ENCODE measurements around the gene GK2. TPM values are rescaled to one million over a fixed set of nuclear protein-coding genes. Genes with fewer than 3 reads are reported as not detected.

The GK2 gene
- total RNA-seq, 3 donors from 2014 or later (not counting 1 experiment from before 2014, with no cell fraction given): not detected

- H3K36me3 Mint-ChIP-seq: no peaks in the 10 kb centered on the region
- no peak overlapping the region for H3K4me3 Mint-ChIP-seq
- Histone ChIP-seq H3K27ac (ENCODE audit: low read length) (no peak overlapping the region), H3K4me1 (ENCODE audit: control insufficient read depth, insufficient read depth, low read length) (no peaks in the 10 kb centered on the region), H3K36me3 (ENCODE audit: control insufficient read depth, insufficient read depth, low read length) (no peaks in the 10 kb centered on the region), H3K4me3 (ENCODE audit: low read length) (no peak overlapping the region), H3K9me3 (ENCODE audit: control insufficient read depth, insufficient read depth, low read length) (no peaks in the 10 kb centered on the region), H3K27me3 (ENCODE audit: control insufficient read depth, insufficient read depth, low read length) (no peaks in the 10 kb centered on the region)
- ATAC-seq (no peak), DNase-seq (no peak)
- no peaks in the 10 kb centered on the region for H3K4me1 Mint-ChIP-seq
- H3K27me3 Mint-ChIP-seq (ENCODE audit: low read depth in 2 of 2): no peaks in the 10 kb centered on the region
- H3K27ac Mint-ChIP-seq: no peak overlapping the region
- TF ChIP-seq CTCF (IDR thresholded peaks at IDR 0.05): no peak
- intact Hi-C loops (cut with micrococcal nuclease): no loop called here
- 92% methylated on average over 1 of the region's 1 CpG for WGBS (ENCODE audit: insufficient coverage)
- H3K9me3 Mint-ChIP-seq: peaks cover 3 to 9% of the 10 kb centered on the region in 2 donors
These were observed 23.8 kb upstream of the GK2 start for GRCh38 chr4:79431839-79432238.

GRCh38 chr4:79429113-79429903 is 21.3 kb upstream of the GK2 start:
- TF ChIP-seq CTCF (IDR thresholded peaks at IDR 0.05): no peak
- ATAC-seq (no peak), DNase-seq (no peak)
- WGBS (ENCODE audit: insufficient coverage): 83% methylated on average over 2 of the region's 2 CpGs
- Mint-ChIP-seq H3K27me3 (ENCODE audit: low read depth in 2 of 2) (no peaks in the 10 kb centered on the region), H3K27ac (no peak overlapping the region), H3K4me3 (no peak overlapping the region), H3K9me3 (peaks cover 10 to 11% of the 10 kb centered on the region in 2 donors), H3K36me3 (no peaks in the 10 kb centered on the region), H3K4me1 (no peaks in the 10 kb centered on the region)
- Histone ChIP-seq H3K9me3 (ENCODE audit: control insufficient read depth, insufficient read depth, low read length) (no peaks in the 10 kb centered on the region), H3K36me3 (ENCODE audit: control insufficient read depth, insufficient read depth, low read length) (no peaks in the 10 kb centered on the region), H3K4me1 (ENCODE audit: control insufficient read depth, insufficient read depth, low read length) (no peaks in the 10 kb centered on the region), H3K27me3 (ENCODE audit: control insufficient read depth, insufficient read depth, low read length) (no peaks in the 10 kb centered on the region), H3K27ac (ENCODE audit: low read length) (no peak overlapping the region), H3K4me3 (ENCODE audit: low read length) (no peak overlapping the region)
- intact Hi-C loops (cut with micrococcal nuclease): no loop called here

GRCh38 chr4:79426989-79427388 is 19.0 kb upstream of the GK2 start:
- intact Hi-C loops (cut with micrococcal nuclease): no loop called here
- ATAC-seq (no peak), DNase-seq (no peak)
- H3K36me3 ChIP-seq (ENCODE audit: control insufficient read depth, insufficient read depth, low read length): no peaks in the 10 kb centered on the region
- no peak overlapping the region for H3K27ac ChIP-seq (ENCODE audit: low read length)
- no peaks in the 10 kb centered on the region for H3K27me3 Mint-ChIP-seq (ENCODE audit: low read depth in 2 of 2)
- peaks cover 11 to 17% of the 10 kb centered on the region in 2 donors for H3K9me3 Mint-ChIP-seq
- no peaks in the 10 kb centered on the region for H3K27me3 ChIP-seq (ENCODE audit: control insufficient read depth, insufficient read depth, low read length)
- no peaks in the 10 kb centered on the region for H3K9me3 ChIP-seq (ENCODE audit: control insufficient read depth, insufficient read depth, low read length)
- H3K36me3 Mint-ChIP-seq: no peaks in the 10 kb centered on the region
- H3K4me3 ChIP-seq (ENCODE audit: low read length): no peak overlapping the region
- no peaks in the 10 kb centered on the region for H3K4me1 Mint-ChIP-seq
- no peak overlapping the region for H3K4me3 Mint-ChIP-seq
- H3K4me1 ChIP-seq (ENCODE audit: control insufficient read depth, insufficient read depth, low read length): no peaks in the 10 kb centered on the region
- H3K27ac Mint-ChIP-seq: no peak overlapping the region
- TF ChIP-seq CTCF (IDR thresholded peaks at IDR 0.05): no peak

- no peak for DNase-seq
- Histone ChIP-seq H3K36me3 (ENCODE audit: control insufficient read depth, insufficient read depth, low read length) (no peaks in the 10 kb centered on the region), H3K4me1 (ENCODE audit: control insufficient read depth, insufficient read depth, low read length) (no peaks in the 10 kb centered on the region), H3K27ac (ENCODE audit: low read length) (no peak overlapping the region), H3K27me3 (ENCODE audit: control insufficient read depth, insufficient read depth, low read length) (no peaks in the 10 kb centered on the region), H3K9me3 (ENCODE audit: control insufficient read depth, insufficient read depth, low read length) (no peaks in the 10 kb centered on the region), H3K4me3 (ENCODE audit: low read length) (no peak overlapping the region)
- no peaks in the 10 kb centered on the region for H3K36me3 Mint-ChIP-seq
- H3K9me3 Mint-ChIP-seq: peaks cover 11 to 17% of the 10 kb centered on the region in 2 donors
- no peaks in the 10 kb centered on the region for H3K4me1 Mint-ChIP-seq
- H3K27ac Mint-ChIP-seq: no peak overlapping the region
- TF ChIP-seq CTCF (IDR thresholded peaks at IDR 0.05): no peak
- H3K4me3 Mint-ChIP-seq: no peak overlapping the region
- no peaks in the 10 kb centered on the region for H3K27me3 Mint-ChIP-seq (ENCODE audit: low read depth in 2 of 2)
- no peak for ATAC-seq
- WGBS (ENCODE audit: insufficient coverage): 89% methylated on average over 1 of the region's 1 CpG
- intact Hi-C loops (cut with micrococcal nuclease): no loop called here
These were observed 17.6 kb upstream of the GK2 start for GRCh38 chr4:79425586-79425985.

Measured in natural killer cell (primary cell).